ENCODE measurements around the gene GRB14.
"Not testable (repeated sequence)": the region's sequence is repeated elsewhere in the genome, so short reads cannot be mapped to it uniquely, and the experiment has no call there.

Gene GRB14

GRCh38 chr2:164620873-164621763 is at the start of gene GRB14:
TSS of gene GRB14 (minus strand) at chr2:164621482. CDS start at chr2:164621309, 173 bp downstream.
- no peak for DNase-seq (ENCODE audit: low spot score)

- DNase-seq (ENCODE audit: low spot score): no peak
Measured at GRCh38 chr2:164669291-164669690, 48.0 kb upstream of the GRB14 start.

GRCh38 chr2:164667566-164667965 is 46.3 kb upstream of the GRB14 start:
- DNase-seq (ENCODE audit: low spot score): no peak

- DNase-seq (ENCODE audit: low spot score): no peak
Measured at GRCh38 chr2:164664070-164664469, 42.8 kb upstream of the GRB14 start.

GRCh38 chr2:164662868-164663631 is 41.8 kb upstream of the GRB14 start:
- no peak for DNase-seq (ENCODE audit: low spot score)

GRCh38 chr2:164662066-164662465 is 40.8 kb upstream of the GRB14 start:
- DNase-seq (ENCODE audit: low spot score): no peak

- DNase-seq (ENCODE audit: low spot score): no peak
Measured at GRCh38 chr2:164661349-164661748, 40.1 kb upstream of the GRB14 start.

GRCh38 chr2:164657129-164657528 is 35.8 kb upstream of the GRB14 start:
- no peak for DNase-seq (ENCODE audit: low spot score)

GRCh38 chr2:164655750-164656149 is 34.5 kb upstream of the GRB14 start:
- no peak for DNase-seq (ENCODE audit: low spot score)

- no peak for DNase-seq (ENCODE audit: low spot score)
Measured at GRCh38 chr2:164655336-164655735, 34.1 kb upstream of the GRB14 start.

- no peak for DNase-seq (ENCODE audit: low spot score)
Measured at GRCh38 chr2:164651361-164651760, 30.1 kb upstream of the GRB14 start.

GRCh38 chr2:164644036-164644700 is 22.9 kb upstream of the GRB14 start:
- no peak for DNase-seq (ENCODE audit: low spot score)

- no peak for DNase-seq (ENCODE audit: low spot score)
Measured at GRCh38 chr2:164642946-164643555, 21.8 kb upstream of the GRB14 start.

GRCh38 chr2:164642268-164642667 is 21.0 kb upstream of the GRB14 start:
- no peak for DNase-seq (ENCODE audit: low spot score)

- not testable (repeated sequence) for DNase-seq (ENCODE audit: low spot score)
Measured at GRCh38 chr2:164628319-164628718, 7.0 kb upstream of the GRB14 start.

- DNase-seq (ENCODE audit: low spot score): no peak
Measured at GRCh38 chr2:164625378-164625971, 4.2 kb upstream of the GRB14 start.

GRCh38 chr2:164624316-164624715 is 3.0 kb upstream of the GRB14 start:
- no peak for DNase-seq (ENCODE audit: low spot score)

GRCh38 chr2:164622338-164623106 is 1.2 kb upstream of the GRB14 start:
- no peak for DNase-seq (ENCODE audit: low spot score)

GRCh38 chr2:164621764-164622105 is 453 bp upstream of the GRB14 start:
- DNase-seq (ENCODE audit: low spot score): no peak

- DNase-seq (ENCODE audit: low spot score): no peak
Measured at GRCh38 chr2:164620457-164620856, 825 bp downstream of the GRB14 start.

GRCh38 chr2:164617466-164617865 is 3.8 kb downstream of the GRB14 start:
- DNase-seq (ENCODE audit: low spot score): no peak
